Measurements from ENCODE around the gene MATN4.

DNA sequence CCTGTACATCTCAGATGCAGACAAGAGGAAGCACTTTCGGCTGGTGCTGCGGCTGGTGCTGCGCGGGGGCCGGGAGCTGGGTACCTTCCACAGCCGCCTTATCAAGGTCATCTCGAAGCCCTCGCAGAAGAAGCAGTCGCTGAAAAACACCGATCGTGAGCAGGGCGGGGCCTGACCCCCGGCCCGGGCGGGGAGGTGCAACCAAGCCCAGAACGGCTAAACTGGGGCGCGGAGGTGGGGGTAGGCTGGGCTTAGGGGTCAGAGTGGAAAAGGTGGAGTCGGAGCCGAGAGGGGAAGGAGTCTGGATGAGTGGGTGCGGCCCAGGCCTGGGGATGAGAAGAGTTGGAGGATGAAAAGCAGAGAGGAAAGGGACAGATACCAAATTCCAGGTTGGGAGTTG is 4.1 kb upstream of the MATN4 start:
- TF ChIP-seq PAX8 (CRISPR knock-in tag; IDR thresholded peaks at IDR 0.05; ENCODE audit: borderline replicate concordance) (no peak), CHD2 (IDR thresholded peaks at IDR 0.05; ENCODE audit: low read depth, low read length) (no peak), KLF16 (CRISPR knock-in tag; IDR thresholded peaks at IDR 0.05) (no peak)
